ENCODE measurements around the gene JPT1.

The JPT1 gene

DNA sequence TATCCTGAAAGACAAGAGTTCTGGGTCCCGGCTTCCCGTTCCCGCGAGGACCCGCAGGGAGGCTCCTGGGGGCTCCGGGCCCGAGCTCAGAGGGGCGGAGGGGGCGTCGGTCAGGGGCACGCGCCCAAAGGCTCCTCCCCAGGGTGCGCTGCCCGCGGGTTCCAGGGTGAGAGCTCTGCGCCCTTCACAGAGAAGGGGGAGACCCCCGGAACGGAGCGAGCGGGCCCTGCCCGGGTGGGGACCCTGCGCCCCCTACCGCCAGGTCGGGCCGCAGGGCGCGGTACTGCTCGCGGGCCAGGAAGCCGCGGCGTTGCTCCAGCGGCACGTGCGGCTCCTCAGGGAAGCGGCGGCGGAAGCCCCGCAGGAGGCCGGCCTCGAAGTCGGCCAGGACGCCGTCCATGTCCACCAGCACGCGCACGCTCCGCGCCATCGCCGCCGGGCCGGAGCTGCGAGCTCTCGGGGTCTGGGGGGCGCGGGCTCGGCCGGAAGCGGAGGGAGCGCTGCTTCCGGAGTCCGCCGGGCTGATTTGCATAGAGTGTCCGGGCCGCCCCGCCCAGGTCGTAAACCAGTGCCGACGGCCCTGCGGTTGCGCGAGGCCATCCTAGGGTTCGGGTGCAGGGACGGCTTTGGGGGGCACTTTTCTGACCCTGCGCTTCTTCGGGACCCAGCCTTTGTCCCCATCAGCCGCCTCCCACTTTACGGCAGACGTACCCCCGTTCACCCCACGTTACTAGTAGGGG lies 22.9 kb downstream of the JPT1 start, which contains the start of gene NT5C (continued):
- peak; percentile 60 for TF ChIP-seq ZNF596 (tag by site-specific recombination; IDR thresholded peaks at IDR 0.05)
- peak; percentile 80 for TF ChIP-seq IKZF3 (tag by site-specific recombination; IDR thresholded peaks at IDR 0.05)
- no peak for TF ChIP-seq ZNF530 (tag by site-specific recombination; IDR thresholded peaks at IDR 0.05; ENCODE audit: low read depth)
- no peak for TF ChIP-seq ZNF184 (tag by site-specific recombination; IDR thresholded peaks at IDR 0.05)
- TF ChIP-seq, protein P1, sequence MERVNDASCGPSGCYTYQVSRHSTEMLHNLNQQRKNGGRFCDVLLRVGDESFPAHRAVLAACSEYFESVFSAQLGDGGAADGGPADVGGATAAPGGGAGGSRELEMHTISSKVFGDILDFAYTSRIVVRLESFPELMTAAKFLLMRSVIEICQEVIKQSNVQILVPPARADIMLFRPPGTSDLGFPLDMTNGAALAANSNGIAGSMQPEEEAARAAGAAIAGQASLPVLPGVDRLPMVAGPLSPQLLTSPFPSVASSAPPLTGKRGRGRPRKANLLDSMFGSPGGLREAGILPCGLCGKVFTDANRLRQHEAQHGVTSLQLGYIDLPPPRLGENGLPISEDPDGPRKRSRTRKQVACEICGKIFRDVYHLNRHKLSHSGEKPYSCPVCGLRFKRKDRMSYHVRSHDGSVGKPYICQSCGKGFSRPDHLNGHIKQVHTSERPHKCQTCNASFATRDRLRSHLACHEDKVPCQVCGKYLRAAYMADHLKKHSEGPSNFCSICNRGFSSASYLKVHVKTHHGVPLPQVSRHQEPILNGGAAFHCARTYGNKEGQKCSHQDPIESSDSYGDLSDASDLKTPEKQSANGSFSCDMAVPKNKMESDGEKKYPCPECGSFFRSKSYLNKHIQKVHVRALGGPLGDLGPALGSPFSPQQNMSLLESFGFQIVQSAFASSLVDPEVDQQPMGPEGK (tag by site-specific recombination; IDR thresholded peaks at IDR 0.05): peak; percentile 77; the same call in 1 of the 2 replicates
- no peak for TF ChIP-seq MYNN (tag by site-specific recombination; IDR thresholded peaks at IDR 0.05; ENCODE audit: borderline replicate concordance)
- no peak for TF ChIP-seq ZNF670 (tag by site-specific recombination; IDR thresholded peaks at IDR 0.05; ENCODE audit: low read depth)
- TF ChIP-seq, protein P2, sequence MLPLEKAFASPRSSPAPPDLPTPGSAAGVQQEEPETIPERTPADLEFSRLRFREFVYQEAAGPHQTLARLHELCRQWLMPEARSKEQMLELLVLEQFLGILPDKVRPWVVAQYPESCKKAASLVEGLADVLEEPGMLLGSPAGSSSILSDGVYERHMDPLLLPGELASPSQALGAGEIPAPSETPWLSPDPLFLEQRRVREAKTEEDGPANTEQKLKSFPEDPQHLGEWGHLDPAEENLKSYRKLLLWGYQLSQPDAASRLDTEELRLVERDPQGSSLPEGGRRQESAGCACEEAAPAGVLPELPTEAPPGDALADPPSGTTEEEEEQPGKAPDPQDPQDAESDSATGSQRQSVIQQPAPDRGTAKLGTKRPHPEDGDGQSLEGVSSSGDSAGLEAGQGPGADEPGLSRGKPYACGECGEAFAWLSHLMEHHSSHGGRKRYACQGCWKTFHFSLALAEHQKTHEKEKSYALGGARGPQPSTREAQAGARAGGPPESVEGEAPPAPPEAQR (tag by site-specific recombination; IDR thresholded peaks at IDR 0.05): no peak
- no peak for TF ChIP-seq SCRT2 (tag by site-specific recombination; IDR thresholded peaks at IDR 0.05)
- no peak for TF ChIP-seq ZNF571 (tag by site-specific recombination; IDR thresholded peaks at IDR 0.05)
- no peak for TF ChIP-seq ZNF10 (tag by site-specific recombination; IDR thresholded peaks at IDR 0.05)
- TF ChIP-seq ZNF266 (tag by site-specific recombination; IDR thresholded peaks at IDR 0.05; ENCODE audit: low read depth): no peak
- no peak for TF ChIP-seq ZFHX2 (tag by site-specific recombination; conservative IDR thresholded peaks at IDR 0.05)
- TF ChIP-seq REPIN1 (tag by site-specific recombination; IDR thresholded peaks at IDR 0.05; ENCODE audit: low read depth): no peak
- no peak; the same call in 1 of the 2 replicates for TF ChIP-seq KLF7 (tag by site-specific recombination; IDR thresholded peaks at IDR 0.05; ENCODE audit: borderline replicate concordance)
- TF ChIP-seq ZNF785 (tag by site-specific recombination; IDR thresholded peaks at IDR 0.05): no peak; the same call in 1 of the 2 replicates
- no peak for TF ChIP-seq ZNF24 (tag by site-specific recombination; IDR thresholded peaks at IDR 0.05)
- no peak for TF ChIP-seq ZNF302 (tag by site-specific recombination; IDR thresholded peaks at IDR 0.05; ENCODE audit: low read depth)
- TF ChIP-seq ZNF561 (tag by site-specific recombination; IDR thresholded peaks at IDR 0.05; ENCODE audit: borderline replicate concordance): peak; percentile 84; the same call in 1 of the 2 replicates
- no peak for TF ChIP-seq ZNF211 (tag by site-specific recombination; IDR thresholded peaks at IDR 0.05; ENCODE audit: low read depth)
- no peak for TF ChIP-seq ZNF354C (tag by site-specific recombination; IDR thresholded peaks at IDR 0.05; ENCODE audit: borderline replicate concordance, low read depth)
- TF ChIP-seq, protein P3, sequence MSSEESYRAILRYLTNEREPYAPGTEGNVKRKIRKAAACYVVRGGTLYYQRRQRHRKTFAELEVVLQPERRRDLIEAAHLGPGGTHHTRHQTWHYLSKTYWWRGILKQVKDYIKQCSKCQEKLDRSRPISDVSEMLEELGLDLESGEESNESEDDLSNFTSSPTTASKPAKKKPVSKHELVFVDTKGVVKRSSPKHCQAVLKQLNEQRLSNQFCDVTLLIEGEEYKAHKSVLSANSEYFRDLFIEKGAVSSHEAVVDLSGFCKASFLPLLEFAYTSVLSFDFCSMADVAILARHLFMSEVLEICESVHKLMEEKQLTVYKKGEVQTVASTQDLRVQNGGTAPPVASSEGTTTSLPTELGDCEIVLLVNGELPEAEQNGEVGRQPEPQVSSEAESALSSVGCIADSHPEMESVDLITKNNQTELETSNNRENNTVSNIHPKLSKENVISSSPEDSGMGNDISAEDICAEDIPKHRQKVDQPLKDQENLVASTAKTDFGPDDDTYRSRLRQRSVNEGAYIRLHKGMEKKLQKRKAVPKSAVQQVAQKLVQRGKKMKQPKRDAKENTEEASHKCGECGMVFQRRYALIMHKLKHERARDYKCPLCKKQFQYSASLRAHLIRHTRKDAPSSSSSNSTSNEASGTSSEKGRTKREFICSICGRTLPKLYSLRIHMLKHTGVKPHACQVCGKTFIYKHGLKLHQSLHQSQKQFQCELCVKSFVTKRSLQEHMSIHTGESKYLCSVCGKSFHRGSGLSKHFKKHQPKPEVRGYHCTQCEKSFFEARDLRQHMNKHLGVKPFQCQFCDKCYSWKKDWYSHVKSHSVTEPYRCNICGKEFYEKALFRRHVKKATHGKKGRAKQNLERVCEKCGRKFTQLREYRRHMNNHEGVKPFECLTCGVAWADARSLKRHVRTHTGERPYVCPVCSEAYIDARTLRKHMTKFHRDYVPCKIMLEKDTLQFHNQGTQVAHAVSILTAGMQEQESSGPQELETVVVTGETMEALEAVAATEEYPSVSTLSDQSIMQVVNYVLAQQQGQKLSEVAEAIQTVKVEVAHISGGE (tag by site-specific recombination; conservative IDR thresholded peaks at IDR 0.05; ENCODE audit: low read depth): peak; percentile 92
- TF ChIP-seq ZNF223 (tag by site-specific recombination; IDR thresholded peaks at IDR 0.05): no peak
- TF ChIP-seq ZSCAN23 (tag by site-specific recombination; IDR thresholded peaks at IDR 0.05): no peak
- no peak for TF ChIP-seq ZNF664 (tag by site-specific recombination; IDR thresholded peaks at IDR 0.05)
- peak; percentile 55; the same call in 1 of the 2 replicates for TF ChIP-seq GLIS1 (tag by site-specific recombination; IDR thresholded peaks at IDR 0.05)
- TF ChIP-seq GLIS2 (tag by site-specific recombination; IDR thresholded peaks at IDR 0.05): peak; percentile 94
- TF ChIP-seq ZNF214 (tag by site-specific recombination; IDR thresholded peaks at IDR 0.05; ENCODE audit: borderline replicate concordance): no peak
- TF ChIP-seq ZNF157 (tag by site-specific recombination; IDR thresholded peaks at IDR 0.05): no peak
- TF ChIP-seq, protein P4, sequence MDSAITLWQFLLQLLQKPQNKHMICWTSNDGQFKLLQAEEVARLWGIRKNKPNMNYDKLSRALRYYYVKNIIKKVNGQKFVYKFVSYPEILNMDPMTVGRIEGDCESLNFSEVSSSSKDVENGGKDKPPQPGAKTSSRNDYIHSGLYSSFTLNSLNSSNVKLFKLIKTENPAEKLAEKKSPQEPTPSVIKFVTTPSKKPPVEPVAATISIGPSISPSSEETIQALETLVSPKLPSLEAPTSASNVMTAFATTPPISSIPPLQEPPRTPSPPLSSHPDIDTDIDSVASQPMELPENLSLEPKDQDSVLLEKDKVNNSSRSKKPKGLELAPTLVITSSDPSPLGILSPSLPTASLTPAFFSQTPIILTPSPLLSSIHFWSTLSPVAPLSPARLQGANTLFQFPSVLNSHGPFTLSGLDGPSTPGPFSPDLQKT (IDR thresholded peaks at IDR 0.05; ENCODE audit: borderline replicate concordance, low read depth, low read length): peak; percentile 79; the same call in 1 of the 2 replicates
- TF ChIP-seq, protein P5, sequence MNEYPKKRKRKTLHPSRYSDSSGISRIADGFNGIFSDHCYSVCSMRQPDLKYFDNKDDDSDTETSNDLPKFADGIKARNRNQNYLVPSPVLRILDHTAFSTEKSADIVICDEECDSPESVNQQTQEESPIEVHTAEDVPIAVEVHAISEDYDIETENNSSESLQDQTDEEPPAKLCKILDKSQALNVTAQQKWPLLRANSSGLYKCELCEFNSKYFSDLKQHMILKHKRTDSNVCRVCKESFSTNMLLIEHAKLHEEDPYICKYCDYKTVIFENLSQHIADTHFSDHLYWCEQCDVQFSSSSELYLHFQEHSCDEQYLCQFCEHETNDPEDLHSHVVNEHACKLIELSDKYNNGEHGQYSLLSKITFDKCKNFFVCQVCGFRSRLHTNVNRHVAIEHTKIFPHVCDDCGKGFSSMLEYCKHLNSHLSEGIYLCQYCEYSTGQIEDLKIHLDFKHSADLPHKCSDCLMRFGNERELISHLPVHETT (tag by site-specific recombination; IDR thresholded peaks at IDR 0.05): no peak
- peak; percentile 49 for TF ChIP-seq SP3 (tag by site-specific recombination; IDR thresholded peaks at IDR 0.05)

Data from HEK293 (cell line).